HS-27A (cell line): ENCODE data around the gene INPP4A.

Source experiments
- DNase-seq: peaks from one replicate; pipeline ENCODE4 v3.0.0-alpha.2; 2012; ENCODE audit warnings: low read depth, missing footprints

Gene INPP4A

GRCh38 chr2:98436734-98437133, 7.9 kb upstream of the INPP4A start:
- DNase-seq: no peak

GRCh38 chr2:98438190-98439133, 6.2 kb upstream of the INPP4A start:
- no peak for DNase-seq

- DNase-seq: no peak
These were observed 2.8 kb upstream of the INPP4A start for GRCh38 chr2:98441706-98442450.

- no peak for DNase-seq
These were observed 2.2 kb upstream of the INPP4A start for GRCh38 chr2:98442488-98442887.

GRCh38 chr2:98445177-98445682, 572 bp downstream of the INPP4A start:
- DNase-seq: no peak

DNA sequence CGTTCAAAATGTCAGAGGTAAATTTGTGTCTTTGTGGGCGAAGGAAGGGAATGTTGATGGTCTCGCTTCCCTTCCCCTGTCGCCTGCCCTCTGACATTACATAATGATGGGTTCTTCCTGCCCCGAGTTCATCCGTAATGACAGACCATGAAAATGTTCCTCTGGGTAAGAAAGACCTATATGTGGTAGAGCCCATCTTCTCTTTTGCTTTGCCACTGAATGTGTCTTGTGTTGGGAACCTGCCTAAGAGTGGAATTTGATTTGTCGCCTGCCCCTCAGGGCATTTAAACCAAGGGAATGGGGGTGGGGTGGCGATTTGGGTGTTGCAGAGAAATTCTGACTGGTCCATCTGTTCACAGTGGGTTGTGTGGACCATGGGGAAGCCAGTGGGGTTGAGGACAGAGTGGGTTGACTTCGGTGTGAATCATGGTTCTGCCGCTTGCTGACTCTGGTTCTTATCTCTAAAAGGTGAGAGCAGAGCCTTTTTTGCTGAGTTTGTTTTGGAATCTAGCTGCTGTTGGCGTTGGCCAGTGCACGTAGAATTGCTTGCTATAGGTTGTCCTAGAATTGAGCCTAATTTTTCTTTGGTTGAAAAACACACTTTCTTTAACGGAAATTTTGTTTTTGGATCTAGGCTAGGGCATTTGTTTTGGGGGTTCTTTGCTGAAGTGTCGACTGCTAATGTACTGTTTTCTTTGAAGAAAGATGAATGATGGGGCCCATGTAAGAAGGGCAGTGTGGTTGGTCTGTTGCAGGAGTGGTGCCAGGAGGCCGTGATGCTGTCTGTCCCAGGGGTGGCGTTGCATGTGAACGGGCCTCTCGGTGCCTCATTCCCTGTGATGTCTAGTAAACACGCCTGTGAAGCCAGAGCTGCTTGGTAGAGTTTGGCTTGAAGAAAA, 1.3 kb downstream of the INPP4A start:
- DNase-seq: no peak

GRCh38 chr2:98446850-98447249, 2.2 kb downstream of the INPP4A start:
- no peak for DNase-seq

DNA sequence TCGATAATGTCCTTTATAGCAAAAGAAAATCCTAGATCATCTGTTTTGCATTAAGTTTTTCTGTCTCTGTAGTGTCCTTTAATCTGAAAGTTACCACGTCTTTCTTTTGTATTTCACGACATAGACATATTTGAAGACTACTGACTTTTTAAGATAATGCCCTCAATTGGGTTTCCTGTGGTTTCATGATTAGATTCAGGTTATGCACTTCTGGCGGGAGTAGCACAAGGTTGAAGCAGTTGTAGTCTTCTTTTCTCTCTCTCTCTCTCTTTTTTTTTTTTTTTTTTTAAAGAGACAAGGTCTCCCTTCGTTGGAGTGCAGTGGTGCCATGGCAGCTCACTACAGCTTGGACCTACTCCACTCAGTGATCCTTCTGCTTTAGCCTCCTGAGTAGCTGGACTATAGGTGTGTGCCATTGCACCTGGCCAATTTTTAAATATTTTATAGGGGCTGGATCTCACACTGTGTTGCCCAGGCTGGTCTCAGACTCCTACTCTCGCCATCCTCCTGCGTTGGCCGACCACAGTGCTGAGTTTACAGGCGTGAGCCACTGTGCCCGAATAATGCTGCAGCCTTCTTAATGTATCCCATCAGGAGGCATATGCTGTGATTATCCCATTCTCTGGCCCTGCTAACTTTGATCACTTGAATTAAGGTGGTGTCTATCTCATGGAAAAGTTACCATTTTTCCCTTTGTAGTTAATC, 3.9 kb downstream of the INPP4A start:
- DNase-seq: no peak

- DNase-seq: no peak
These were observed 7.9 kb downstream of the INPP4A start for GRCh38 chr2:98452396-98453027.

DNA sequence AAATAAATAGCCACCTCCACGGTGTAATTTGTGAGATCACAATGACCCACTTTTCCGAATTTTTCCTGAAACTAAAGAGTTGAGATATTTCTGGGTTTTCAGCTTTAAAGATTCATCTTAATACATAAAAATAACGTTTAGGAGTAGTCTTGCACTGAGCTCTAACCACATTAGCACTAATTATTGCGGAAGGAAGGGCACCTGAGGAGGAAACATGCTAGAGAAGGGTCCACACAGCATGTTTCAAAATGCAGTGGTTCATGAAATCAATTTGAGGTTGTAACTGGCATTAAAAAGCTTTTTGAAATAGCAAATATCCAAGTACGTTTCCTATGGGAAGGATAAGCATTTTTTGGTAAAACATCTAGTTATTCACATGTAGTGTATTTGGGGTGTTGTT, 8.4 kb downstream of the INPP4A start:
- DNase-seq: no peak

- no peak for DNase-seq
These were observed 8.9 kb downstream of the INPP4A start for GRCh38 chr2:98453531-98453930.

- DNase-seq: no peak
These were observed 9.4 kb downstream of the INPP4A start for GRCh38 chr2:98454073-98454472.

GRCh38 chr2:98454500-98455235, 10.0 kb downstream of the INPP4A start:
- no peak for DNase-seq

GRCh38 chr2:98455494-98455976, 10.9 kb downstream of the INPP4A start:
- no peak for DNase-seq

DNA sequence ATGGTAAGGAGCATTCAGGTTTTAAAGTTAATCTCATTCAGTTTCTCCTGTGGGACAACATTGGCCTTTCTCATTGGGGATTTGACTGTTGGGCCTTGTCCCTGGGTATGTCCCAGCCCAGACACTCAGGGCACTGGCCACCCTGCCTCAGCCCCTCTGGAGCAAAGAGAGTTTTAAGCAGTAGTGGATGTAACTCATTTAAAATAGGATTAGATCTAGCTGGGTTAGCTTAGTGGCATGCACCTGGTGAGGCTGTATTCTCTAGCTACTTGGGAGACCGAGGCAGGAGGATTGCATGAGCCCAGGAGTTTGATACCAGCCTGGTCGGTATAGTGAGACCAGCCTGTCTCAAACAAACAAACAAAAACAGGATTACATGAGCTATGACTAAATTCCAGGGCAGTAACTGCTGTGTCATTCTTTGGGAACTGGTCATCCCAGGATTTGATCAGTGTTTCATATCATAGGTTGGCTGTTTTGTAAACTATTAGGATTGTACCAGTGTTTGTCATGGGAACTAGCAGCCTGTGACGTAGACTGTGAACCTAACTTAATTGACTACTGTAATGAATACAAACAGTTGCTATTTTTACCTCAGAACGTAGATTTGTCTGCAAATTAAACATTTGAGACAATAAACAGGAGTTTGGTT, 12.5 kb downstream of the INPP4A start:
- DNase-seq: no peak

GRCh38 chr2:98458207-98458606, 13.5 kb downstream of the INPP4A start:
- DNase-seq: no peak

DNA sequence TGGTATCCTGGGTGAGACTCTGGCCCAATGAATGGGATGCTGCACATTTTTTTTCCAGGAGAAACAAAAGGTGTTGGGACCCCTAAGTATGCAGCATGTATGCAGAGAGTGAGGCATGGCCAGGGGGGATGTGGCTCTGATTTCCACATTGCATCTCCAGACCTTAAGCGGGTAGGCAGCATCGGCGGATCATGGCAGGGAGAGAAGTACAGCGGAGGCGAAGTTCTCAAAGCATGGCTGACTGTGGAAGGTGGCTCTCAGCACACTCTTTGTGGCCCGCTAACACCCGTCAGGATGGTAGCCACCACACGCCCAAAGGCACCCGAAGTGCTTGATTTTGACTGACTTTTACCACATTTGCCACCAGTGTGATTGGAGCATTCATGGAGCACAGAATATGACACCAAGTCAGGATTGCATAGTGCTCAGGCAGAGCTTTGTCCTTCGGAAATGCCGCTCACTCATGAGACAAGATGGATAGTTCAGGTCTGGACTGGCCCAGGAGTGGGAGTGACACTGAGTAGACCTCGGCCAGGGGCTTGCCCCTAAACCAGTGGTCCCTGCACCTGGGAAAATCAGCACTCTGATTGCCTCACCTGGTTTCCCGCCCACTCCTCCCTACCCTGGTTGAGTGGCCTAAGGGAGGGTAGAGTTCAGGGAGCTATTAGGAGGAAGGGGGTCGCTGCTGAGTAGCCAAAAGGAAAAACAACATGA, 14.2 kb downstream of the INPP4A start:
- no peak for DNase-seq

DNA sequence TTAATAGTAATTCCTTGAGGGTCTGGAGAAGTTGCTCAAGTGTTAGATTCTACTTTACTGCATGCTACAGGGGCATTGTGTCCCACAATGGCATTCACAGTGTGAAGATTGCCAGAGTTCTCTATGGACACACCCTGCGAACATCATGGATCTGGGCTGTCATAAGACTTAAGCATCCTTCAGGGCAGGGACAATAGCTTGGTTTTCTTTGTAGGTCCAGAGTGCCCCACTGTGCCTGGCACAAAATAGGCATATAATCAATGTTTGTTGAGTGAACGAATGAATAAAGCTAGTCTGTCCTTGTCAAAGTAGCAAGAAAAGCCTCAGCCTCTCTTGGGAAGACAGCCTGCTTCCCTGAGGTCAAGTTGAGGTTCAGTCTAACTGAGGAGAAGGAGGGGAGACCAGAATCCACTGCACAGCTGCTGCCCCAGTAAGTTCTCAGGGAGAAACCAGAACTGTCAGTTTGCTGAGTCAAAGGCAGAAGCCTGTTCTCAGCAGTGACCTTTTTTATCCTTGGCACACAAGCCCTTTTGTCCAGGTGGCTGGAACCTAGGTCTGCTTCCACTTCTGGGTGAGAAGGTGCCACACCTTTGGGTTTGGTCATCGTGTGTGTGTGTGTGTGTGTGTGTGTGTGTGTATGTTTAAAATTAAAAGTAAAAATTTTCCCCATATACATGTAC, 15.0 kb downstream of the INPP4A start:
- no peak for DNase-seq
